Tibial artery (tissue), 4 donors: Measurements from ENCODE around the gene WDR7.

Experiments
- DNase-seq, 2 donors: peaks; one replicate each; pipeline ENCODE4 v3.0.0-alpha.2; 2019
- H3K27ac ChIP-seq, 2 donors: fragments of 200-600 bp; sonication (generic) in 1 of 2; 1 replicate in 1 of 2; 2 replicates in 1 of 2; pipeline ENCODE4 v1.5.1; 2018 to 2019; ENCODE audit warnings: mild to moderate bottlenecking in 1 of 2
- H3K27me3 ChIP-seq, 2 donors: fragments of 200-600 bp; sonication (generic) in 1 of 2; one replicate each; pipeline versions ENCODE4 v1.5.1 to v1.6.0; 2016 to 2019
- H3K36me3 ChIP-seq, 3 donors: fragments of 200-600 bp; sonication (generic) in 2 of 3; one replicate each; pipeline ENCODE4 v1.5.1; 2016 to 2019; ENCODE audit warnings: mild to moderate bottlenecking in 2 of 3
- H3K4me1 ChIP-seq, 4 donors: fragments of 200-600 bp; sonication (generic) in 2 of 4; 1 replicate in 3 of 4; 2 replicates in 1 of 4; pipeline ENCODE4 v1.5.1; 2016 to 2019
- H3K4me3 ChIP-seq, 2 donors: fragments of 200-600 bp; sonication (generic) in 1 of 2; 1 replicate in 1 of 2; 2 replicates in 1 of 2; pipeline ENCODE4 v1.5.1; 2018 to 2019; ENCODE audit warnings: mild to moderate bottlenecking in 2 of 2
- H3K9me3 ChIP-seq, 3 donors: fragments of 200-600 bp; sonication (generic) in 1 of 3; one replicate each; pipeline ENCODE4 v1.5.1; 2016 to 2019
- CTCF ChIP-seq, 2 experiments: fragments of 200-600 bp in 1 of 2; fragments of 450-650 bp in 1 of 2; IDR thresholded peaks; one replicate each; pipeline ENCODE4 v1.5.1; 2017 to 2019; ENCODE audit warnings: antibody characterized with exemption in 2 of 2, mild to moderate bottlenecking in 1 of 2, moderate library complexity in 1 of 2
- intact Hi-C: fragments of 100-400 bp; cut with DNase I; formaldehyde crosslinking; loops from one replicate; pipeline ENCODE4 v1.15.0; 2023; ENCODE audit warnings: low total_unique reads

WDR7 gene

GRCh38 chr18:56795381-56795780 lies 144.2 kb downstream of the WDR7 start:
- H3K27ac ChIP-seq, result no peak overlapping the region
- intact Hi-C loops, result no loop called here
- TF ChIP-seq CTCF (IDR thresholded peaks at IDR 0.05), result no peak

GRCh38 chr18:56799756-56800155 lies 148.6 kb downstream of the WDR7 start:
- no peak for DNase-seq
- Histone ChIP-seq H3K27me3 (no peaks in the 10 kb centered on the region), H3K9me3 (no peaks in the 10 kb centered on the region), H3K4me1 (peaks cover 0 to 9% (median 4%) of the 10 kb centered on the region in 4 donors), H3K36me3 (peaks cover 0 to 9% (median 5%) of the 10 kb centered on the region in 3 donors), H3K27ac (no peak overlapping the region), H3K4me3 (no peak overlapping the region)
- TF ChIP-seq CTCF (IDR thresholded peaks at IDR 0.05), result no peak
- intact Hi-C loops, result no loop called here

More at GRCh38 chr18:56795381-56795780, 144.2 kb downstream of the WDR7 start:
- DNase-seq, result no peak
- Histone ChIP-seq H3K4me1 (peaks cover 0 to 9% (median 4%) of the 10 kb centered on the region in 4 donors), H3K4me3 (no peak overlapping the region), H3K9me3 (no peaks in the 10 kb centered on the region), H3K36me3 (no peaks in the 10 kb centered on the region), H3K27me3 (no peaks in the 10 kb centered on the region)

- DNase-seq, result no peak
- H3K27me3 ChIP-seq, result no peaks in the 10 kb centered on the region
- no peak for TF ChIP-seq CTCF (IDR thresholded peaks at IDR 0.05)
- intact Hi-C loops, result no loop called here
- H3K9me3 ChIP-seq, result no peaks in the 10 kb centered on the region
- no peak overlapping the region for H3K27ac ChIP-seq
- no peak overlapping the region for H3K4me3 ChIP-seq
- peaks cover 0 to 9% (median 4%) of the 10 kb centered on the region in 4 donors for H3K4me1 ChIP-seq
- H3K36me3 ChIP-seq, result peaks cover 0 to 9% (median 9%) of the 10 kb centered on the region in 3 donors
Observed at GRCh38 chr18:56803051-56803450, 151.9 kb downstream of the WDR7 start.

GRCh38 chr18:56804395-56804794 lies 153.2 kb downstream of the WDR7 start:
- Histone ChIP-seq H3K4me3 (no peak overlapping the region), H3K27me3 (no peaks in the 10 kb centered on the region), H3K4me1 (peaks cover 0 to 6% (median 2%) of the 10 kb centered on the region in 4 donors), H3K9me3 (no peaks in the 10 kb centered on the region), H3K27ac (no peak overlapping the region), H3K36me3 (peaks cover 0 to 9% (median 9%) of the 10 kb centered on the region in 3 donors)
- DNase-seq, result no peak
- intact Hi-C loops, result no loop called here
- no peak for TF ChIP-seq CTCF (IDR thresholded peaks at IDR 0.05)

- TF ChIP-seq CTCF (IDR thresholded peaks at IDR 0.05), result no peak
- no peak for DNase-seq
- peaks cover 0 to 9% (median 9%) of the 10 kb centered on the region in 3 donors for H3K36me3 ChIP-seq
- H3K27ac ChIP-seq, result no peak overlapping the region
- intact Hi-C loops, result no loop called here
- H3K4me1 ChIP-seq, result no peaks in the 10 kb centered on the region
- H3K27me3 ChIP-seq, result no peaks in the 10 kb centered on the region
- H3K9me3 ChIP-seq, result no peaks in the 10 kb centered on the region
- no peak overlapping the region for H3K4me3 ChIP-seq
Observed at GRCh38 chr18:56807901-56808300, 156.7 kb downstream of the WDR7 start.

GRCh38 chr18:56812674-56813073 lies 161.5 kb downstream of the WDR7 start:
- H3K9me3 ChIP-seq, result no peaks in the 10 kb centered on the region
- no peak for DNase-seq
- H3K4me1 ChIP-seq, result no peaks in the 10 kb centered on the region
- H3K36me3 ChIP-seq, result peaks cover 0 to 1% (median under 1%) of the 10 kb centered on the region in 3 donors
- no peak overlapping the region for H3K27ac ChIP-seq
- no peak overlapping the region for H3K4me3 ChIP-seq
- intact Hi-C loops, result no loop called here
- TF ChIP-seq CTCF (IDR thresholded peaks at IDR 0.05), result no peak
- H3K27me3 ChIP-seq, result no peaks in the 10 kb centered on the region
